ENCODE data around the gene SLC35E1. TPM values are rescaled to one million over a fixed set of nuclear protein-coding genes. Genes with fewer than 3 reads are reported as not detected.

Gene SLC35E1
- total RNA-seq, 1 donor from 2014 or later = 39.7 TPM

- no peak for TF ChIP-seq CTCF (IDR thresholded peaks at IDR 0.05; ENCODE audit: unreplicated experiment)
- peak overlapping the region; percentile 36 for H3K27ac Mint-ChIP-seq
- peaks cover 26% of the 10 kb centered on the region for H3K4me1 Mint-ChIP-seq
- no peak for DNase-seq (ENCODE audit: low spot score in 2 of 2, unreplicated experiment in 2 of 2)
- H3K4me3 Mint-ChIP-seq = peak overlapping the region; percentile 93
- H3K36me3 Mint-ChIP-seq = peaks cover 13% of the 10 kb centered on the region
- no peaks in the 10 kb centered on the region for H3K9me3 Mint-ChIP-seq
- no peaks in the 10 kb centered on the region for H3K27me3 Mint-ChIP-seq (ENCODE audit: low read depth)
Measured at GRCh38 chr19:16573925-16574324, 1.7 kb upstream of the SLC35E1 start.

- Mint-ChIP-seq H3K27me3 (ENCODE audit: low read depth) (no peaks in the 10 kb centered on the region), H3K9me3 (no peaks in the 10 kb centered on the region), H3K4me1 (peaks cover 26% of the 10 kb centered on the region), H3K27ac (peak overlapping the region; percentile 98), H3K4me3 (peak overlapping the region; percentile 93), H3K36me3 (peaks cover 9% of the 10 kb centered on the region)
- no peak for DNase-seq (ENCODE audit: low spot score in 2 of 2, unreplicated experiment in 2 of 2)
- no peak for TF ChIP-seq CTCF (IDR thresholded peaks at IDR 0.05; ENCODE audit: unreplicated experiment)
Measured at GRCh38 chr19:16573296-16573695, 1.1 kb upstream of the SLC35E1 start.

GRCh38 chr19:16571822-16572331, 338 bp downstream of the SLC35E1 start:
- H3K36me3 Mint-ChIP-seq = peaks cover 11% of the 10 kb centered on the region
- TF ChIP-seq CTCF (IDR thresholded peaks at IDR 0.05; ENCODE audit: unreplicated experiment) = no peak
- H3K27me3 Mint-ChIP-seq (ENCODE audit: low read depth) = no peaks in the 10 kb centered on the region
- peak in 1 of 2 experiments; percentile 60 for DNase-seq (ENCODE audit: low spot score in 2 of 2, unreplicated experiment in 2 of 2)
- H3K4me3 Mint-ChIP-seq = peak overlapping the region; percentile 77
- peak overlapping the region; percentile 85 for H3K27ac Mint-ChIP-seq
- H3K9me3 Mint-ChIP-seq = no peaks in the 10 kb centered on the region
- H3K4me1 Mint-ChIP-seq = peaks cover 26% of the 10 kb centered on the region

GRCh38 chr19:16571283-16571682, 932 bp downstream of the SLC35E1 start:
- Mint-ChIP-seq H3K27me3 (ENCODE audit: low read depth) (no peaks in the 10 kb centered on the region), H3K27ac (peak overlapping the region; percentile 85), H3K9me3 (peaks cover 4% of the 10 kb centered on the region), H3K4me3 (peak overlapping the region; percentile 77), H3K36me3 (peaks cover 15% of the 10 kb centered on the region), H3K4me1 (peaks cover 26% of the 10 kb centered on the region)
- DNase-seq (ENCODE audit: low spot score in 2 of 2, unreplicated experiment in 2 of 2) = no peak
- no peak for TF ChIP-seq CTCF (IDR thresholded peaks at IDR 0.05; ENCODE audit: unreplicated experiment)

GRCh38 chr19:16569609-16570320, 2.5 kb downstream of the SLC35E1 start:
- peak overlapping the region; percentile 28 for H3K4me3 Mint-ChIP-seq
- H3K27ac Mint-ChIP-seq = no peak overlapping the region
- TF ChIP-seq CTCF (IDR thresholded peaks at IDR 0.05; ENCODE audit: unreplicated experiment) = no peak
- H3K27me3 Mint-ChIP-seq (ENCODE audit: low read depth) = no peaks in the 10 kb centered on the region
- H3K4me1 Mint-ChIP-seq = peaks cover 26% of the 10 kb centered on the region
- H3K36me3 Mint-ChIP-seq = peaks cover 15% of the 10 kb centered on the region
- DNase-seq (ENCODE audit: low spot score in 2 of 2, unreplicated experiment in 2 of 2) = no peak
- H3K9me3 Mint-ChIP-seq = peaks cover 4% of the 10 kb centered on the region

All from mesothelial cell of epicardium (in vitro differentiated cells).